Progenitor cell of endocrine pancreas (in vitro differentiated cells): ENCODE data around the gene AADACL3. TPM values are rescaled to one million over a fixed set of nuclear protein-coding genes. Genes with fewer than 3 reads are reported as not detected.

Experiments used
- DNase-seq: peaks from one replicate; pipeline ENCODE4 v3.0.0; 2021; ENCODE audit warnings: low spot score; ENCODE audit not compliant: unreplicated experiment
- H3K27ac Mint-ChIP-seq: 2 replicates; pipeline ENCODE4 v1.8.0; 2021; ENCODE audit warnings: mild to moderate bottlenecking, moderate library complexity, mixed read lengths
- H3K27me3 Mint-ChIP-seq: 2 replicates; pipeline ENCODE4 v1.8.0; 2021; ENCODE audit warnings: mixed read lengths
- H3K36me3 Mint-ChIP-seq: 2 replicates; pipeline ENCODE4 v1.8.0; 2022; ENCODE audit warnings: mixed read lengths; ENCODE audit not compliant: insufficient read depth
- H3K4me1 Mint-ChIP-seq: 2 replicates; pipeline ENCODE4 v1.8.0; 2021; ENCODE audit warnings: low read depth, mixed read lengths
- H3K4me3 Mint-ChIP-seq: 2 replicates; pipeline ENCODE4 v1.8.0; 2021; ENCODE audit warnings: low read depth, mild to moderate bottlenecking, moderate library complexity, mixed read lengths
- H3K9me3 Mint-ChIP-seq: 2 replicates; pipeline ENCODE4 v1.8.0; 2021; ENCODE audit warnings: low read depth, mixed read lengths
- total RNA-seq: library from RNA; stranded (reverse); gene quantifications from 2 replicates; pipeline ENCODE4 v1.2.1, GENCODE V29; 2021
- TF ChIP-seq, protein P1 (sequence below): fragments of 200-600 bp; sonication (generic); IDR thresholded peaks from one replicate; pipeline ENCODE4 v1.5.0; 2021; ENCODE audit warnings: antibody characterized with exemption, mild to moderate bottlenecking; ENCODE audit not compliant: unreplicated experiment

The AADACL3 gene
- total RNA-seq, 1 donor from 2014 or later: not detected

DNA sequence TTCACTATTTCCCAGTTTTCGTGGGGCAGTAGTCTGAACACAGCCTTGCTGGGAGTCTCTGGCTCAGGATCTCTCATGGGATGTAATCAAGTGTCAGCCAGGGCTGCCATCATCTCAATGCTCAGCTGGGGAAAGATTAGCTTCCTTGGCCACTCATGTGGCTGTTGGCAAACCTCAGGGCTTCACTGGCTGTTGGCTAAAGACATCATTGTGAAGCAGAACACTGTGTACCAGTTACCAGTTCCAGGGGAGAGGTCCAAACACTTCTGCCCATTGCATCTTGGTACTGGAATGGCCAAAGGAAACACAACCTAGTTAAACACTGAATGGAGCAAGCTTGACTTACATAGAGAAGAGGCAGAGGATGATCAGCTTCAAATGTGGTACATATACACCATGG lies 38.3 kb upstream of the AADACL3 start:
- Mint-ChIP-seq H3K27me3 (peaks cover 8% of the 10 kb centered on the region), H3K36me3 (no peaks in the 10 kb centered on the region), H3K9me3 (peaks cover 5% of the 10 kb centered on the region), H3K4me1 (no peaks in the 10 kb centered on the region), H3K4me3 (no peak overlapping the region), H3K27ac (no peak overlapping the region)
- TF ChIP-seq, protein P1, sequence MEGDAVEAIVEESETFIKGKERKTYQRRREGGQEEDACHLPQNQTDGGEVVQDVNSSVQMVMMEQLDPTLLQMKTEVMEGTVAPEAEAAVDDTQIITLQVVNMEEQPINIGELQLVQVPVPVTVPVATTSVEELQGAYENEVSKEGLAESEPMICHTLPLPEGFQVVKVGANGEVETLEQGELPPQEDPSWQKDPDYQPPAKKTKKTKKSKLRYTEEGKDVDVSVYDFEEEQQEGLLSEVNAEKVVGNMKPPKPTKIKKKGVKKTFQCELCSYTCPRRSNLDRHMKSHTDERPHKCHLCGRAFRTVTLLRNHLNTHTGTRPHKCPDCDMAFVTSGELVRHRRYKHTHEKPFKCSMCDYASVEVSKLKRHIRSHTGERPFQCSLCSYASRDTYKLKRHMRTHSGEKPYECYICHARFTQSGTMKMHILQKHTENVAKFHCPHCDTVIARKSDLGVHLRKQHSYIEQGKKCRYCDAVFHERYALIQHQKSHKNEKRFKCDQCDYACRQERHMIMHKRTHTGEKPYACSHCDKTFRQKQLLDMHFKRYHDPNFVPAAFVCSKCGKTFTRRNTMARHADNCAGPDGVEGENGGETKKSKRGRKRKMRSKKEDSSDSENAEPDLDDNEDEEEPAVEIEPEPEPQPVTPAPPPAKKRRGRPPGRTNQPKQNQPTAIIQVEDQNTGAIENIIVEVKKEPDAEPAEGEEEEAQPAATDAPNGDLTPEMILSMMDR: no peak
- DNase-seq: no peak

DNA sequence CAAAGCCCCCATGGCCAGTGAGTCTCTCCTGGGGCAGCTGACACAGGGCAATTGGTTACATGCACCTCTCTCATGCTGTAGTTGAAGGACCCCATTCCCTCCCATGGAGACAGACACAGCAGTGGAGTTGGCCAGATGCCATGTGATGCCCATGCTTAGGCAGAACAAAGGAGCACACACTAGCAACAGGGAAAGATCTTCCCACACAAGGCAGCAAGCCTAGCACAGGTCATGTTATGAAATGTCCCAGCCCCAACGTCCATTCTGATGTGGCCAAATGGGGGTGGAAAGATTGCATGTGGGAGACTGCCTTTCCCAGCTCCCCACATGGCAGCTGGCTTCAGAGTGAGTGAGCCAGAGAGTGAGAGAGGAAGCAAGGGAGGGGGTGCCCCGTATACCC lies 37.6 kb upstream of the AADACL3 start:
- no peak overlapping the region for H3K4me3 Mint-ChIP-seq
- H3K27me3 Mint-ChIP-seq: peaks cover 8% of the 10 kb centered on the region
- H3K27ac Mint-ChIP-seq: no peak overlapping the region
- no peak for DNase-seq
- peaks cover 3% of the 10 kb centered on the region for H3K9me3 Mint-ChIP-seq
- H3K36me3 Mint-ChIP-seq: no peaks in the 10 kb centered on the region
- no peaks in the 10 kb centered on the region for H3K4me1 Mint-ChIP-seq
- TF ChIP-seq, protein P1: no peak

DNA sequence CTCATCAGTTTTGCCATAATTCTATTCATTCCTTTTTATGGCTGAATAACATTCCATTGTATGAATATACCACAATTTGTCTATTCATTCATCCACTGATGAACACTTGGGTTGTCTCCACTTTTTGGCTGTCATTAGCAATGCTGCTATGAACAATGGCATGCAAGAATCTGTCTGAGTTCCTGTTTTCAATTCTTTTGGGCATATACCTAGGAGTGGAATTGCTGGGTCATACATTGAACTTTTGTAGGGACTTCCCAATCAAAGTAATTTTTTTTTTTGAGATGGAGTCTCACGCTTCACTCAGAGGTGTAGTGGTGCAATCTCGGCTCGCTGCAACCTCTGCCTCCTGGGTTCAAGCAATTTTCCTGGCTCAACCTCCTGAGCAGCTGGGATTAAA lies 37.1 kb upstream of the AADACL3 start:
- H3K36me3 Mint-ChIP-seq: no peaks in the 10 kb centered on the region
- peaks cover 3% of the 10 kb centered on the region for H3K9me3 Mint-ChIP-seq
- peaks cover 8% of the 10 kb centered on the region for H3K27me3 Mint-ChIP-seq
- TF ChIP-seq, protein P1: no peak
- no peaks in the 10 kb centered on the region for H3K4me1 Mint-ChIP-seq
- H3K27ac Mint-ChIP-seq: no peak overlapping the region
- no peak for DNase-seq
- H3K4me3 Mint-ChIP-seq: no peak overlapping the region

DNA sequence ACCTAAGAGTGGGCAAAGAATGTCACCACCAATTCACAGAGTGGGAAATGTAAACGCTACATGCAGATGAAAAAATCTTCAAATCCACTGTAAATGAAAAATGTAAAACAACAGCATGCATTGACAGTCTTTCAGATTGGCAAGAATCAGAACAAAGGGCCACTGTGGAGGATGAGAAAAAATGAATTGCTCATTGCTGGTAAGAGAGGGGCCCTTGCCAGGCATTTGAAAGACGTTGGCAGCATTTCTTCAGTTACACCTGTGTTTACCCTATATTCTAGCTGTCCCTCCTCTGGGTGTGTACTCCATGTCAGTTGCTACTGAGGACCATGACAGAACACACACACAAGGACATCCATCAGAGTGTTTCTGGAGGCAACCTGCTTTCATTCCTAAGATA lies 25.8 kb upstream of the AADACL3 start:
- H3K9me3 Mint-ChIP-seq: no peaks in the 10 kb centered on the region
- H3K4me1 Mint-ChIP-seq: no peaks in the 10 kb centered on the region
- no peak overlapping the region for H3K4me3 Mint-ChIP-seq
- no peaks in the 10 kb centered on the region for H3K36me3 Mint-ChIP-seq
- no peak overlapping the region for H3K27ac Mint-ChIP-seq
- DNase-seq: no peak
- TF ChIP-seq, protein P1: no peak
- peaks cover 6% of the 10 kb centered on the region for H3K27me3 Mint-ChIP-seq

DNA sequence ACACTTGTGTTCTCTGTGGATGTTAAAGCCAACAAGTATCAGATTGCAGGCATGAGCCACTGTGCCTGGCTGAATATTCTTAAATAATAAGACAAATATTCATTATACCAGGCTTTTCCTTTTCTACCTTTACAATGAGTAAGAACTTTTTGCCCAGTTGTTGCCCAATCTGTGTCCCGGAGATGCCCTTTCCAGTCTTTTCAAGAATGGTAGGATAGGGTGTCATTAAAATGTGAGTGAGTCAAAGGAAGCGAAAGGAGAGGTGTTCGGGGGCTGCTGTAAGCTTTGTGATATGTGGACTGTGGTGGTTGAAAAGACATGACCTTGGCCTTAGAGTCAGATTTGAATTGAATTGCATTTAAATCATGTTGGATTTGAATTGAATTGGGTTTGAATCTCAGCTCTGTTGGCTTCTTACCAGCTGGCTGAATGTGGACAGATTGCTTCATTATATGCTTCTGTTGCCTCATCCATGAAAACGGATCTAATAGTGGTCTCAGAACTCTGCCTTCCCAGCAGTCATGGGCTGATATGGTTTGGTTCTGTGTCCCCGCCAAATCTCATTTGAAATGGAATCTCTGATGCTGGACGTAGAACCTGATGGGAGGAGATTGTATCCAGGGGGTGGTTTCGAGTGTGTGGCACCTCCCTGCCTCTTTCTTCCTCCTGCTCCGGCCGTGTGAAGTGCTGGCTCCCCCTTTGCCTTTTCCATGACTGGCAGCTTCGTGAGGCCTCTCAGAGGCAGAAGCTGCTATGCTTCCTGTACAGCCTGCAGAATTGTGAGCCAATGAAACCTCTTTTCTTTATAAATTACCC lies 22.7 kb upstream of the AADACL3 start:
- Mint-ChIP-seq H3K27ac (no peak overlapping the region), H3K4me3 (no peak overlapping the region), H3K27me3 (peaks cover 6% of the 10 kb centered on the region), H3K4me1 (no peaks in the 10 kb centered on the region), H3K9me3 (no peaks in the 10 kb centered on the region), H3K36me3 (no peaks in the 10 kb centered on the region)
- TF ChIP-seq, protein P1: no peak
- no peak for DNase-seq
